ENCODE results near the gene RAB2B.

GRCh38 chr14:21524575-21525490, 48.1 kb upstream of the RAB2B start:
- TF ChIP-seq CTCF (IDR thresholded peaks at IDR 0.05; ENCODE audit: borderline replicate concordance, extremely low read depth, low read length, poor library complexity, severe bottlenecking): no peak
- TF ChIP-seq EZH2 (IDR thresholded peaks at IDR 0.05; ENCODE audit: borderline replicate concordance, low read depth, low read length, severe bottlenecking): no peak
